ENCODE measurements around the gene MTG1. TPM values are rescaled to one million over a fixed set of nuclear protein-coding genes. Genes with fewer than 3 reads are reported as not detected.

The MTG1 gene
- polyA plus RNA-seq, 3 donors, result 13.0 to 45.8 (median 17.1) TPM

GRCh38 chr10:133361227-133361626 lies 32.7 kb upstream of the MTG1 start:
- Mint-ChIP-seq H3K4me1 (peaks cover 9% of the 10 kb centered on the region), H3K27me3 (ENCODE audit: low read depth in 3 of 3) (peaks cover 0 to 4% (median 2%) of the 10 kb centered on the region in 3 donors), H3K9me3 (peaks cover 0 to 1% (median 0%) of the 10 kb centered on the region in 7 donors), H3K4me3 (no peak overlapping the region), H3K36me3 (peaks cover 39 to 47% of the 10 kb centered on the region in 2 donors), H3K27ac (peak overlapping the region in 1 of 7 donors; percentile 51)
- no peak overlapping the region for H2AFZ ChIP-seq (ENCODE audit: insufficient read depth, low read depth, low read length, poor library complexity, severe bottlenecking)
- H3K27ac ChIP-seq (ENCODE audit: low read depth in 1 of 2, low read length in 2 of 2), result no peak overlapping the region
- peaks cover 8% of the 10 kb centered on the region for H4K20me1 ChIP-seq (ENCODE audit: insufficient read depth, low read length)
- 100% methylated on average over 2 of the region's 5 CpGs for WGBS (ENCODE audit: insufficient coverage)
- no peak overlapping the region for H3K9ac ChIP-seq (ENCODE audit: insufficient read depth, low read length, poor library complexity, severe bottlenecking)
- peaks cover 39 to 46% of the 10 kb centered on the region in 2 donors for H3K36me3 ChIP-seq (replicated peaks in 1 of 2; ENCODE audit: control insufficient read depth in 1 of 2, insufficient read depth in 2 of 2, low read length in 2 of 2)
- intact Hi-C loops (cut with micrococcal nuclease), result no loop called here
- no peaks in the 10 kb centered on the region for H3K9me3 ChIP-seq (replicated peaks in 1 of 2; ENCODE audit: control insufficient read depth in 1 of 2, insufficient read depth in 1 of 2, low read length in 2 of 2)
- no peak overlapping the region for H3K4me2 ChIP-seq (replicated peaks; ENCODE audit: extremely low read depth, low read length, poor library complexity, severe bottlenecking)
- no peaks in the 10 kb centered on the region for H3K27me3 ChIP-seq (ENCODE audit: control insufficient read depth in 2 of 2, insufficient read depth in 2 of 2, low read length in 2 of 2)
- no peak overlapping the region for H3K4me3 ChIP-seq (replicated peaks in 1 of 3; ENCODE audit: low read depth in 2 of 3, low read length in 3 of 3)
- peaks cover 11 to 16% of the 10 kb centered on the region in 2 donors for H3K4me1 ChIP-seq (ENCODE audit: control insufficient read depth in 1 of 2, insufficient read depth in 2 of 2, low read length in 2 of 2)
- no peak for DNase-seq
- peaks cover 2% of the 10 kb centered on the region for H3K79me2 ChIP-seq (ENCODE audit: insufficient read depth, low read length)
- no peak for TF ChIP-seq CTCF (IDR thresholded peaks at IDR 0.05)

- Histone ChIP-seq H4K20me1 (ENCODE audit: insufficient read depth, low read length) (peaks cover under 1% of the 10 kb centered on the region), H3K4me1 (ENCODE audit: control insufficient read depth in 1 of 2, insufficient read depth in 2 of 2, low read length in 2 of 2) (peaks cover 4 to 9% of the 10 kb centered on the region in 2 donors), H3K9me3 (replicated peaks in 1 of 2; ENCODE audit: control insufficient read depth in 1 of 2, insufficient read depth in 1 of 2, low read length in 2 of 2) (no peaks in the 10 kb centered on the region), H3K4me3 (replicated peaks in 1 of 3; ENCODE audit: low read depth in 2 of 3, low read length in 3 of 3) (no peak overlapping the region), H3K36me3 (replicated peaks in 1 of 2; ENCODE audit: control insufficient read depth in 1 of 2, insufficient read depth in 2 of 2, low read length in 2 of 2) (peaks cover 45 to 53% of the 10 kb centered on the region in 2 donors), H3K27ac (ENCODE audit: low read depth in 1 of 2, low read length in 2 of 2) (no peak overlapping the region), H3K27me3 (ENCODE audit: control insufficient read depth in 2 of 2, insufficient read depth in 2 of 2, low read length in 2 of 2) (no peaks in the 10 kb centered on the region), H2AFZ (ENCODE audit: insufficient read depth, low read depth, low read length, poor library complexity, severe bottlenecking) (no peak overlapping the region), H3K9ac (ENCODE audit: insufficient read depth, low read length, poor library complexity, severe bottlenecking) (no peak overlapping the region), H3K4me2 (replicated peaks; ENCODE audit: extremely low read depth, low read length, poor library complexity, severe bottlenecking) (no peak overlapping the region), H3K79me2 (ENCODE audit: insufficient read depth, low read length) (no peaks in the 10 kb centered on the region)
- H3K27me3 Mint-ChIP-seq (ENCODE audit: low read depth in 3 of 3), result peaks cover 0 to 3% (median 2%) of the 10 kb centered on the region in 3 donors
- H3K36me3 Mint-ChIP-seq, result peaks cover 42 to 52% of the 10 kb centered on the region in 2 donors
- no peak for TF ChIP-seq CTCF (IDR thresholded peaks at IDR 0.05)
- WGBS (ENCODE audit: insufficient coverage), result 77% methylated on average over 10 of the region's 18 CpGs
- H3K9me3 Mint-ChIP-seq, result peaks cover 0 to 1% (median 0%) of the 10 kb centered on the region in 7 donors
- H3K4me3 Mint-ChIP-seq, result no peak overlapping the region
- H3K4me1 Mint-ChIP-seq, result peaks cover 3% of the 10 kb centered on the region
- intact Hi-C loops (cut with micrococcal nuclease), result no loop called here
- DNase-seq, result no peak
- H3K27ac Mint-ChIP-seq, result peak overlapping the region in 2 of 7 donors; percentile 27 to 51
Measured at GRCh38 chr10:133361773-133362441, 32.0 kb upstream of the MTG1 start.

Data from CD14-positive monocyte (primary cell).